NOMO-1 treated with DMSO at 0.1 percent for 48 hours (cell line): ENCODE data around the gene IL1RAPL1.

Experiments used
- DNase-seq: peaks from one replicate; lab custom pipeline; 2025; ENCODE audit not compliant: unreplicated experiment; lab: John Stamatoyannopoulos, UW

Gene IL1RAPL1

GRCh38 chrX:29490606-29491005 lies 903.4 kb downstream of the IL1RAPL1 start:
- DNase-seq: no peak

GRCh38 chrX:29491659-29492058 lies 904.4 kb downstream of the IL1RAPL1 start:
- no peak for DNase-seq

- DNase-seq: no peak
Measured at GRCh38 chrX:29496636-29497180, 909.5 kb downstream of the IL1RAPL1 start.

GRCh38 chrX:29506729-29507128 lies 919.5 kb downstream of the IL1RAPL1 start:
- no peak for DNase-seq

GRCh38 chrX:29518100-29518499 lies 930.9 kb downstream of the IL1RAPL1 start:
- DNase-seq: peak; percentile 9

GRCh38 chrX:29528281-29528680 lies 941.0 kb downstream of the IL1RAPL1 start:
- no peak for DNase-seq

GRCh38 chrX:29530501-29530900 lies 943.3 kb downstream of the IL1RAPL1 start:
- DNase-seq: no peak

GRCh38 chrX:29531336-29531735 lies 944.1 kb downstream of the IL1RAPL1 start:
- peak; percentile 39 for DNase-seq

GRCh38 chrX:29535212-29536162 lies 948.2 kb downstream of the IL1RAPL1 start:
- DNase-seq: no peak

- no peak for DNase-seq
Measured at GRCh38 chrX:29541038-29541437, 953.8 kb downstream of the IL1RAPL1 start.

GRCh38 chrX:29542152-29542551 lies 954.9 kb downstream of the IL1RAPL1 start:
- DNase-seq: no peak

- DNase-seq: peak; percentile 38
Measured at GRCh38 chrX:29545878-29546277, 958.6 kb downstream of the IL1RAPL1 start.

GRCh38 chrX:29547877-29548276 lies 960.6 kb downstream of the IL1RAPL1 start:
- DNase-seq: no peak

- DNase-seq: no peak
Measured at GRCh38 chrX:29553542-29553941, 966.3 kb downstream of the IL1RAPL1 start.

- no peak for DNase-seq
Measured at GRCh38 chrX:29555465-29556091, 968.3 kb downstream of the IL1RAPL1 start.

- no peak for DNase-seq
Measured at GRCh38 chrX:29560065-29560464, 972.8 kb downstream of the IL1RAPL1 start.

GRCh38 chrX:29561417-29561816 lies 974.2 kb downstream of the IL1RAPL1 start:
- no peak for DNase-seq

- DNase-seq: no peak
Measured at GRCh38 chrX:29580560-29580959, 993.3 kb downstream of the IL1RAPL1 start.

- no peak for DNase-seq
Measured at GRCh38 chrX:29581223-29581622, 994.0 kb downstream of the IL1RAPL1 start.

GRCh38 chrX:29587107-29587506 lies 999.9 kb downstream of the IL1RAPL1 start:
- DNase-seq: no peak

- no peak for DNase-seq
Measured at GRCh38 chrX:29590921-29591320, 1003.7 kb downstream of the IL1RAPL1 start.

GRCh38 chrX:29604381-29604780 lies 1017.1 kb downstream of the IL1RAPL1 start:
- no peak for DNase-seq
